ENCODE measurements around the gene MGME1. TPM values are rescaled to one million over a fixed set of nuclear protein-coding genes. Genes with fewer than 3 reads are reported as not detected.

The MGME1 gene
- total and polyA plus RNA-seq, 2 of the 13 experiments (the other 11 are each of a cell fraction or from before 2014, with no cell fraction given): 36.7 to 66.6 TPM

DNA sequence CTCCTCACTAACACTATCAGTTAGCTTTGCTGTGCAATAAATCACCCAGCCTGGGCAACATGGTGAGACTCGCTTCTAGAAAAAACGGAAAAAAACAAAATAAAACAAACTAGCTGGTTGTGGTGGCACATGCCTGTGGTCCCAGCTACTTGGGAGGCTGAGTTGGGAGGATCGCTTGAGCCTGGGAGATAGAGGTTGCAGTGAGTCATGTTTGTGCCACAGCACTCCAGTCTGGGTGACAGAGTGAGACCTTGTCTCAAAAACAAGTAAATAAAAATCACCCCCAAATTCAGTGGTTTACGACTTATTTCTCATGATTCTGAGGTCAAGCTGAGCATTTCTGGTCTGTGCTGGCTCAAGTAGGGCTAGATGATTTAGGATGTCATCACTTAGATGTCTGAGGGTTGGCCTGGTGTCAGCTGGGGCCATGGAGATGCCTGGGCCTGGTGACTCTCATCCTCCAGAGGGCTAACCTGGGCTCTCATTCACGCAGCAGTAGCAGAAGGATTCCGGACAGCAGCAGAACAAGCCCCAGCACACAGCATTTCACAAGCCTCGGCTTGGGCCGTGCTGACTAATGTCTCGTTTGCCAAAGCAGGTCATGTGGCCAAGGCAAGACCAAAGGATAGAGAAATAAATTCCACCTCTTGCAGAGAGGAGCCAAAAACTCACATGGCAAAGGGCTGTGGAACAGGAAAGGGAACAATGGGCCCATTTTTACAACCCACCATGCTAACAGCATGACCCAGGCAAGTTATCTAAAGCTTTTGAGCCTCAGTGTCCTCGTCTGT lies 32.5 kb downstream of the MGME1 start (continued):
- TF ChIP-seq ZNF138 (CRISPR knock-in tag; IDR thresholded peaks at IDR 0.05; ENCODE audit: low read depth): no peak
- no peak for TF ChIP-seq HNRNPLL (IDR thresholded peaks at IDR 0.05; ENCODE audit: low read depth, low read length, poor library complexity, severe bottlenecking)
- no peak; the same call in 1 of the 2 replicates for TF ChIP-seq ZSCAN29 (CRISPR knock-in tag; conservative IDR thresholded peaks at IDR 0.05)
- TF ChIP-seq, protein P1, sequence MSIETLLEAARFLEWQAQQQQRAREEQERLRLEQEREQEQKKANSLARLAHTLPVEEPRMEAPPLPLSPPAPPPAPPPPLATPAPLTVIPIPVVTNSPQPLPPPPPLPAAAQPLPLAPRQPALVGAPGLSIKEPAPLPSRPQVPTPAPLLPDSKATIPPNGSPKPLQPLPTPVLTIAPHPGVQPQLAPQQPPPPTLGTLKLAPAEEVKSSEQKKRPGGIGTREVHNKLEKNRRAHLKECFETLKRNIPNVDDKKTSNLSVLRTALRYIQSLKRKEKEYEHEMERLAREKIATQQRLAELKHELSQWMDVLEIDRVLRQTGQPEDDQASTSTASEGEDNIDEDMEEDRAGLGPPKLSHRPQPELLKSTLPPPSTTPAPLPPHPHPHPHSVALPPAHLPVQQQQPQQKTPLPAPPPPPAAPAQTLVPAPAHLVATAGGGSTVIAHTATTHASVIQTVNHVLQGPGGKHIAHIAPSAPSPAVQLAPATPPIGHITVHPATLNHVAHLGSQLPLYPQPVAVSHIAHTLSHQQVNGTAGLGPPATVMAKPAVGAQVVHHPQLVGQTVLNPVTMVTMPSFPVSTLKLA (IDR thresholded peaks at IDR 0.05): no peak
- no peak for TF ChIP-seq SP140L (CRISPR knock-in tag; IDR thresholded peaks at IDR 0.05; ENCODE audit: borderline replicate concordance)
- TF ChIP-seq ZNF549 (CRISPR knock-in tag; IDR thresholded peaks at IDR 0.05): no peak
- no peak for TF ChIP-seq SOX5 (CRISPR knock-in tag; IDR thresholded peaks at IDR 0.05; ENCODE audit: borderline replicate concordance)
- TF ChIP-seq, protein P2, sequence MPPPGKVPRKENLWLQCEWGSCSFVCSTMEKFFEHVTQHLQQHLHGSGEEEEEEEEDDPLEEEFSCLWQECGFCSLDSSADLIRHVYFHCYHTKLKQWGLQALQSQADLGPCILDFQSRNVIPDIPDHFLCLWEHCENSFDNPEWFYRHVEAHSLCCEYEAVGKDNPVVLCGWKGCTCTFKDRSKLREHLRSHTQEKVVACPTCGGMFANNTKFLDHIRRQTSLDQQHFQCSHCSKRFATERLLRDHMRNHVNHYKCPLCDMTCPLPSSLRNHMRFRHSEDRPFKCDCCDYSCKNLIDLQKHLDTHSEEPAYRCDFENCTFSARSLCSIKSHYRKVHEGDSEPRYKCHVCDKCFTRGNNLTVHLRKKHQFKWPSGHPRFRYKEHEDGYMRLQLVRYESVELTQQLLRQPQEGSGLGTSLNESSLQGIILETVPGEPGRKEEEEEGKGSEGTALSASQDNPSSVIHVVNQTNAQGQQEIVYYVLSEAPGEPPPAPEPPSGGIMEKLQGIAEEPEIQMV (CRISPR knock-in tag; IDR thresholded peaks at IDR 0.05; ENCODE audit: low read depth): no peak
- TF ChIP-seq NR2F1 (CRISPR knock-in tag; IDR thresholded peaks at IDR 0.05): no peak
- TF ChIP-seq HES4 (CRISPR knock-in tag; IDR thresholded peaks at IDR 0.05; ENCODE audit: borderline replicate concordance): no peak
- TF ChIP-seq, protein P3, sequence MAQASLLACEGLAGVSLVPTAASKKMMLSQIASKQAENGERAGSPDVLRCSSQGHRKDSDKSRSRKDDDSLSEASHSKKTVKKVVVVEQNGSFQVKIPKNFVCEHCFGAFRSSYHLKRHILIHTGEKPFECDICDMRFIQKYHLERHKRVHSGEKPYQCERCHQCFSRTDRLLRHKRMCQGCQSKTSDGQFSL (CRISPR knock-in tag; IDR thresholded peaks at IDR 0.05): no peak
- no peak for TF ChIP-seq ARNTL (CRISPR knock-in tag; IDR thresholded peaks at IDR 0.05)
- TF ChIP-seq, protein P4, sequence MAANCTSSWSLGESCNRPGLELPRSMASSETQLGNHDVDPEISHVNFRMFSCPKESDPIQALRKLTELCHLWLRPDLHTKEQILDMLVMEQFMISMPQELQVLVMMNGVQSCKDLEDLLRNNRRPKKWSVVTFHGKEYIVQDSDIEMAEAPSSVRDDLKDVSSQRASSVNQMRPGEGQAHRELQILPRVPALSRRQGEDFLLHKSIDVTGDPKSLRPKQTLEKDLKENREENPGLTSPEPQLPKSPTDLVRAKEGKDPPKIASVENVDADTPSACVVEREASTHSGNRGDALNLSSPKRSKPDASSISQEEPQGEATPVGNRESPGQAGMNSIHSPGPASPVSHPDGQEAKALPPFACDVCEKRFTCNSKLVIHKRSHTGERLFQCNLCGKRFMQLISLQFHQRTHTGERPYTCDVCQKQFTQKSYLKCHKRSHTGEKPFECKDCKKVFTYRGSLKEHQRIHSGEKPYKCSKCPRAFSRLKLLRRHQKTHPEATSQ (CRISPR knock-in tag; IDR thresholded peaks at IDR 0.05; ENCODE audit: borderline replicate concordance): no peak
- TF ChIP-seq HHEX (CRISPR knock-in tag; IDR thresholded peaks at IDR 0.05): no peak
- no peak for TF ChIP-seq HMG20B (CRISPR knock-in tag; conservative IDR thresholded peaks at IDR 0.05)
- no peak for TF ChIP-seq ZNF317 (CRISPR knock-in tag; IDR thresholded peaks at IDR 0.05)
- TF ChIP-seq YEATS2 (CRISPR knock-in tag; IDR thresholded peaks at IDR 0.05; ENCODE audit: borderline replicate concordance): 0 out of 2 replicates have a peak, but pooled peaks have one; percentile 20
- TF ChIP-seq TP53 (CRISPR knock-in tag; conservative IDR thresholded peaks at IDR 0.05): no peak
- TF ChIP-seq MYNN (CRISPR knock-in tag; IDR thresholded peaks at IDR 0.05; ENCODE audit: low read depth): no peak
- no peak for TF ChIP-seq ZNF777 (CRISPR knock-in tag; IDR thresholded peaks at IDR 0.05)
- peak; percentile 55; the same call in 1 of the 2 replicates for TF ChIP-seq KDM2A (CRISPR knock-in tag; IDR thresholded peaks at IDR 0.05; ENCODE audit: borderline replicate concordance, low read depth)
- TF ChIP-seq MTF2 (CRISPR knock-in tag; IDR thresholded peaks at IDR 0.05; ENCODE audit: borderline replicate concordance): no peak
- TF ChIP-seq ZNF557 (CRISPR knock-in tag; IDR thresholded peaks at IDR 0.05): no peak
- TF ChIP-seq ZMYM4 (CRISPR knock-in tag; IDR thresholded peaks at IDR 0.05): no peak
- TF ChIP-seq ZNF432 (CRISPR knock-in tag; IDR thresholded peaks at IDR 0.05; ENCODE audit: borderline replicate concordance): no peak
- no peak for TF ChIP-seq ZNF563 (CRISPR knock-in tag; IDR thresholded peaks at IDR 0.05)
- no peak for TF ChIP-seq ZNF776 (CRISPR knock-in tag; IDR thresholded peaks at IDR 0.05)
- no peak for TF ChIP-seq ZFP62 (CRISPR knock-in tag; IDR thresholded peaks at IDR 0.05)

Data from HepG2 (cell line).